HG03520 (cell line): Measurements from ENCODE around the gene RPL35.

Experiments
- ATAC-seq: cut with Tn5 transposase; IDR thresholded peaks from one replicate; pipeline ENCODE4 v1.9.1; 2021; ENCODE audit warnings: mild to moderate bottlenecking, moderate library complexity; ENCODE audit not compliant: unreplicated experiment

Gene RPL35

DNA sequence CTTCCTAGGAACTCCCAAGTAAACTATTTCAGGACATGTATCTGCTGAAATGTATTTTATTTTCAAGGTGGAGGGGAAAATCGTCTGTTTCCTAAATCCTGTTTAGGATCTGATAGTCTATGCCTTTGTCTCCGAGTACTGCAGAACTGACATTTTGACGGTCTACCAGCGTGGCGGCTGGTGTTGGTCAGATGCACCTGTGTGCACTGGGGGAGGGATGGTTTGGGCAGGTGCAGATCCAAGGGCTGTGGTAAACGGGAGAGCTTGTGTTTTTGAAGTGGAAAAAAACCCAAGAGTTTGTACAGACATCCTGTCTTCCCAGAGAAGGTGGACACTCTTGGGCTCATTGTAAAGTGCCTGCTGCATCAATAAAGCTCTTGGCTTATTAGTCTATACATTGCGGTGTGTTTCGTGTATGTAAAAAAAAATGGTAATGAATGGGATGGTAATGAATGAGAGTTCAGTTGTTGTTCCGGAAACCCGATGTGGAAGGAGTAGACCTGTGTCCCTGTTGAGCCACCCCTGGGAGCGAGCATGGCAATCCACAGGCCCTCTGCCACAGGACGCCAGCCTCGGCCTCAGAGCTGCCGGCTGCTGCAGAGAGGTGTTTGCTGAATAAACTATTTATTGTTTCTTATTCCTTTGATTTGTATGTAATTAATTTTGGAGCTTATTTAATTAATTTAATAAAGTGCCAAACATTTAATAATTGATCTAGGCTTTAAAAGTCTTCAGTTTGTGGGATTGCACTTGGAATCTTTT lies 15.4 kb upstream of the RPL35 start:
- ATAC-seq: no peak

DNA sequence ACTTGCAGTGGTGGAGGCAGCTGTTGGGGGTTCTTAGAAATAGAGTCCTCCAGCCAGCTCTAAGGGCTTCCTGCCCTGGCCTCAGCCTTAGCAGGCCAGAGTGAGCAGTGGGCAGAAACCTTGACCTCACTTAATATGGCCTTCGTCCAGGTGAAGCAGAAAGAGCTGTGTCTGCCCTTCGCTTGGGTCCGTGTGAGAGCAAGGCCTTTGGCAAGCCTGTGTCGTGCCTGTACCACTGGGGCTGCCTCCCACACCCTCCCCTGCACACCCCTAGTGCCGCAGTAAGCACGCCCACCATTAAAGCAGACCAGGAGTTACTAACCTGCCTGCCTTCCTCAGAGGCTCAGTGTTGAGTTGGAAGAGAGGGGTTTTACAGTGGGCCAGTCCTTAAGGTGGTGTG lies 13.7 kb upstream of the RPL35 start:
- no peak for ATAC-seq

DNA sequence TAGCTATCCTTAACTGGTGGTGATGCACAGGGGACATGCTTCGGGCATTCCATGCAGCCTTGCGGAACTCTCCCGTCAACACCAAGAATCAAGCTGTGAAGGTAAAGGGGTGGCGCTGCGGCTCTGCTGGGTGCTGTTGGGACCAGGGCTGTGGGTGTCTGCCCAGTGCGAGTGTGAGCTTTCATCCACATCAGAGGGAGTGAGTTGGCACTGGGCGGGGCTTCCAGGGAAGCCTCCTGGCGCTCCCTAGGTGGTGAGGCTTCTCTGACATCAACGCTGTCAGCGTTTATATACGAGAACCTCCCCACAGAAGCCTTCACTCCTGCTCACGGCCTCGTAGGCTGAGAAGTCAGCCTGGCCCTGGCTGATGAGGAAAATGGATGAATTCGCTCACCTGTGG lies 11.9 kb upstream of the RPL35 start:
- no peak for ATAC-seq

DNA sequence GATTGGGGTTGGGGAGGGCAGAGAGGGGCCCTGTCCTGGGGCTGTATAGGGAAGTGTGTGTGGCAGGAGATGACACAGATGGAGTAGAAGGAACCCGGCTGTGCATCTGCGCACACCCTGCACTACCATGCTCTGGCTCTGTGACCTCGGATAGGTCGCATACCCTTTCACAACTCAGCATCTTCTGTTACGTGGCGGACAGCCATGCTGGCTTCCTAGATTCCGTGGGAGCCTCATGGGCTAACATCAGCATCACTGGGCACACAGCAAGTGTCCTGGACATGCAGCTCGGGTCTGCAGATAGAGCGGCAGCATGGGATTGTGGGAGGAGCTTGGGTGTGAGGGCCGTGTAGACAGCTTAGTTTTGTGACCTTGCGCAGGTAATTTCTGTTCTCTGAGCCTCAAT lies 9.4 kb upstream of the RPL35 start:
- no peak for ATAC-seq

DNA sequence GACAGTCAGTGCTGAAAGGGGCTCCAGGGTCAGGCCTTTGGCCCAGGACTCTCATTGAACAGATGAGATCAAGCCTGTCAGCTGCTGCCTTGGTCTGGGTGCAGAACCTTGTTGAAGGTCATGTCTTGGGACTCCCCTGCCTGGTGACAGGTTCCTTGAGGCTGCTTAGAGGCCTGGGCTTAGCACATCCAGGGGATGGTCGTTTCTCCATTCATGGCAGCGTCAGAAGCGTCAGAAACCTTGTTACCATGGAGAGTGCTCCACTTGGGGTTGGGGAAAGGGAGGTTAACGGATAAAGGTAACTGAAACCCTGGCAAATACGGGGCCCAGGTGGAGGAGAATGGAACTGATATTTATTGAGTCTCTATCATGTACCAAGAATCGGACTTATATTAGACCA lies 9.0 kb upstream of the RPL35 start:
- ATAC-seq: no peak

DNA sequence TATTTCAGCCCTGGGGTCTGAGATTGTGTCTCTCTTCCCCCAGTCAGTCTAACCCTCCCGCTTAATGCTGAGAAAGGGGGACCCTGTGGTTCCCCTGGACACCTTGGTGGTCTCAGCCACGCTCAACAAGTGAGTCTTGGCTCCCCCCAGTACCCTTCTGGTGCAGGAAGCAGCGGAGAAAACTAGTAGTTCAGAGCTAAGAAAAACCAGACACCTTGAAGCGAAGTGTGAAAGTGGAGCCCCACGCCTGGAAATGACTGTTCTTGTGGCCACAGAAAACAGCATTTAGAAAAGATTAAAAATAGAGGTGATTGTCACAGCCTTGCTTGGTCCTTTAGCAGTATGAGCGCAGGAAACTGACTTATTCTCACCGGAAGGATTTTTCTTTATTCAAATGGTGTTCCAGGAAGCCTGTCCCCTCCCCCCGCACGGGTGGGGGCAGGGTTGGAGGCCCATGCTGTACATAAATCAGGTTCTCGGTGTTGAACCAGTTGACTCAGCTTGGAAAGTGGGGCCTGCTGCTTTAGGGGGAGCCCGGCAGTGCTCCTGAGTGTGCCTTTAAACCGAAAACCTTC lies 8.3 kb upstream of the RPL35 start:
- ATAC-seq: no peak

DNA sequence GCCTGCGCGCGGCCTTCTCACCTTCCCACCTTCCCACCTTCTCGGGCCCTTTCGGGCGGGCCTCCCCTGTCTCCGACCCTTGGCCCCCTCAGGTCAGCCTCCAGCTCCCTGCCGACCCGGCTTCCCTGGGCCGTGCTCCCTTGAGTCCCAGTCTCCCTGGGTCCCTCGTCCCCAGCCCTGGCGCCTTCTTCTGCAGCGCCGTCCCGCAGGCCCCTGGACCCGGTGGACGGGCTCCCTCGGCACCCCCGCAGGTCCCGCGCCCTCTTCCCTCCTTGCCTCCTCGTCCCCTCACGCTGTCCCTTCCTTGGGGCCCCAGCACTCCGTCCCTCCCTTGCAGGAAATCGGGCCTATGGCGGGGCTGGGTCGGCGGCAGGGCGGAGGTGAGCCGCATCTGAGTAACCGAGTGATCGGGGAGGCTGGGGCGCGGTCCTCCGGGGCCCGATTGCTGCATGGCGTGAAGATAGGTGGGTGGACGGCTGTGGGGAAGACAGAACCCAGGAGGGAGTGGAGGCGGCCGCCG lies 7.8 kb upstream of the RPL35 start:
- ATAC-seq: no peak

DNA sequence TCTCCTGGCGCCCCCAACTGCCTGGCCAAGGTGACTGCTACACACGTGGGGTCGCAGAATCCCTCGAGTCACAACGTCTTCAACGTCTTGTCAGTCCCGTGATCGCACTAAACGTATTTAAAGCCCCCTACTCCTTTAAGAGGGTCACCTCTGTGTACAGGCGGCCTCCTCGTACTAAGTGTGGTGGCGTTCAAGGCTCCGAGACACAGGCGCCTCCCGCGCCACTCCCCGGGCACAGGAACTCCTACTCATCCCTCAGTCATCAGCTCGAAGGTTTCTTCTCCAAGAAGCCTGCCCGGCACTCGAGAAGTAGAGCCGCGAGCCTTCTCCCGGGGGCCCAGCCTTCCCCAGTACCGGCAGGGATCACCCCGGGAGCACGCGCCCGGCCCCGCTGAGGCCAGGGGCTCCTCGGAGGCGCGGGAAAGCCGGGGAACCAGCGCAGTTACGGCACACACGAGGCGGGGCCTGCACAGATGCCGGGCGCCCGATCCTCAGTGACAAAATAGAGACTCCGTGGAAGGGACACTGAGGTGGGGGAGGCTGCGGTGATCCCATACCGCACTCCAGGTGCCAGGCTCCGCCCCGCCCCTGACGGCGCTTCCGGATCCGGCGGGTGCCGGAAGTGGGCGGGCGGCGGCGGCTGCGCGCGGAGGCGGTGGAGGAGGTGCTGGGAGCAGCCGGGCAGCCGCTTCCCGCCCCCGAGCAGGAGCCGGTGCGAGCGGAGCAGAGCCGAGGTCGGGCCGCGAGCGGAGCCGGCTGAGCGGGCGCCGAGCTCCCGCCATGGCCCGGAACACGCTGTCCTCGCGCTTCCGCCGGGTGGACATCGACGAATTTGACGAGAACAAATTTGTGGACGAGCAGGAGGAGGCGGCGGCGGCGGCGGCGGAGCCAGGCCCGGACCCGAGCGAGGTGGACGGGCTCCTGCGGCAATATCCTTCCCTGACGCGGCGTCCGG lies 7.0 kb upstream of the RPL35 start:
- peak; percentile 43 for ATAC-seq

DNA sequence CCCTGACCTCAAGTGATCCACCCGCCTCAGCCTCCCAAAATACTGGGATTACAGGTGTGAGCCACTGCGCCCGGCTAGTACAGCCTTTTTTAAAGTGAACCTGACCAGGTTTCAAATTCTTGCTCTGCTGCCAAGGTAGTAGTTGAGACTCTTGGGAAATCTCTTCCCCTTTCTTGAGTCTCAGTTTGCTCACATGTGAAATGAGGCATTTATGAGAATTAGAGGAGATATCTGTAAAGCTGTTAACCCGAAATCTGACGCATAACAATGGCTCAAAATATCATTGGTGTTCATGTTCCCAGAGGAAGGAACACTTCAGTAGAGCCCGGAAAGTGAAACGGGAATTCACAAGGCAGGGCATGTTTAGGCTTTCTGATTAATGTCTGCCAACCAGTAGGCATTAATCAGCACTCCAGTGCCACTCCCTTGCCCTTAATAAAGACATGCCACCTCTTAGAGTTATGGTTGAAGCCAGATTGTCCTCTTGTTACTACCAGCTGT lies 1.7 kb upstream of the RPL35 start:
- no peak for ATAC-seq

DNA sequence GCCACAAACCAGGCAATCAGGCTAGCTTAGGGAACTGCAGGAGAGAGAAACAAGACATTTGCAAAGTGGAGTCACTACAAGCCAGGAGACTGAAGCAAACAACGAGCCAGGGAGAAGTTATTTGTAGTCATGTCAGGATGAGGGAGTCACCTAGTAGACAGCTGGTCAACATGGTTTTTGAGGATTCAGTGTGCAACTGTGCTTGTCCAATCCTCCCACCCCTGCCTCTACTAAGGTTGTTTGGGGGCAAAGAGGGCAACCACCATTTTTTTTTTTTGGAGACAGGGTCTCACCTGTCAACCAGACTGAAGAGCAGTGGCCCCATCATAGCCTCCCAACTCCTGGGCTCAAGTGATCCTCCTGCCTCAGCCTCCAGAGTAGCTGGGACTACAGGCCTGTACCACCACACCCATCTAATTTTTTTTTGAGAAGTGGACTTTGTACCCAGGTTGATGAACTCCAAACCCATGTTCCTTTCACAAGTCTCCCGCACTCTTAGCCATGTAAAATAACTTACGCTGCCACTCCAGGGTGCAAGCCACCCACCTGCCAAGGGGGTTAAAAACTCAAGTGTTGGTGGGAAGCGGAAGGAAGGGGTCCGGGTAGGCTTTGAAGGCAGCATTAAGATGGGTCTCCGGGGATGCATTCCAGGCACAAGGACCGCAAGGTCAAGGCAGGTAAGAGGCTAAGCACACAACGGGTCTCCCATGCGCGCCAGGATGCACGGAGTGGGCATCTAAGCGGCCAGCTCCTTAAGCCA lies 995 bp downstream of the RPL35 start:
- no peak for ATAC-seq

DNA sequence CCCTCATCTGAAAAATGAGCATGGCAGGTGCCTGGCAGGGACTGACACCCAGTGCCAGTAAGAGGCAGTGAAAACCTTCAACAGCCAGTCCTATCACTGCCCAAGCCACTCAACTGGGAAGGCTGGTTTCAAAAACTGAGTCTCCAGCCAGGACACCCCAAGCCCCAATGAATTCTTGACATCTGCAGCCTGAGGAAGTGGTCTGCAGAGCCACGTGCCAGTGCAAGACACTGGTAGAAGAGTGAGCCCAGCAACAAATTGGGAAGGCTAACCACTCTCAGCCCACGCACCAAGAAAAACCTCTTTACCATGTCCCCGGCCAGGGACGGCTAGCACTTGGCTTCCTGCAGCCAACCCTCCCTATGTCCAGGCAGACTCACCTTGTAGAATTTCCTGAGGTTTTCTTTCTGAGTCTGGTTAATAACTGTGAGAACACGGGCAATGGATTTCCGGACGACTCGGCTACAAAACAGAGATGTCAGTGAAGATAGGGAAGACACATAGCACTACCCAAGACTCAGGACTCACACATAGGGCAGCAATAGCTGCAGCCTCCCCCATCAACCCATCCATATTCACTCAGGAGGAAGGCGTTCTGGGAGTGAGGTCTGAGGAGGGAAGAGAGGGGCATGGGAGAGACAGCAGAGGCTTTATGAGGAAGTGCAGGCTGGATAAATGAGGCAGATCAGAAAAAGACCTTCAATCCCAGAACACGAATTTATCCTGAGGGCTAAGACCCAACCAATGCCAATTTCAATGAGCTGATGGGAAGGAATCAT lies 1.8 kb downstream of the RPL35 start:
- no peak for ATAC-seq

DNA sequence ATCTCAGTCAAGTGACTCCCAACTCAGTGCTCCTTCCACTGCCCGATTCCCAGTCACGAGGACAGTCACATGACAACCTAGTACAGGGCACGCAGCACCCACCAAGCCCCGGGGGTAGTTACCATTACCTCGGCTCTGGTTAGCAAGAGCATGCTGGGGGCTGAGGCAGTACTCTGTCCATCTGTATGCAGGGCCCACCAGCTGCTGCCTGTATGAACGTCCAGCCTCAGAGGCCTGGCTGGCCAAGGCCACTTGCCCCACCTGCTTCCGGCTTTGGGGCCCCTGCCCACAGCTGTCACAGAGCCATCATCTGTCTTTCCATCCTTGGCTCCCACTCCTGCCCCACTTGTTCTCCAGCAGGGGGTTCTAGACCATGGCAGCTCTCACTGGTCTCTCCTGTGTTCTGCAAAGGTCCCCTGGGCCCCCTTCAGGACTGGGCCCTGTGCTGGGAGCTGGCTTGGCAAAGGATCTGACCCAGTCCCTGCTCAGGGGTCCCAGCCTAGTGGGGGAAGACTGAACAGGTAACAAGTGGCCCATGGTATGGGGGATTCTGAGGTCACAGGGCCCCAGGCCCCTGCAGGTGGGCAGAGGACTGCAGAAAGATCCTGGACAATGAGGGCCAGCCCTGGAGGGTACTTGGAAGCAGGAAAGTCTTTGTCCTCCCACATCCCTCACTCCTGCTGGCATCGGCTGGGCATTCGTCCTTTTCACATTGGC lies 3.3 kb downstream of the RPL35 start:
- ATAC-seq: no peak

DNA sequence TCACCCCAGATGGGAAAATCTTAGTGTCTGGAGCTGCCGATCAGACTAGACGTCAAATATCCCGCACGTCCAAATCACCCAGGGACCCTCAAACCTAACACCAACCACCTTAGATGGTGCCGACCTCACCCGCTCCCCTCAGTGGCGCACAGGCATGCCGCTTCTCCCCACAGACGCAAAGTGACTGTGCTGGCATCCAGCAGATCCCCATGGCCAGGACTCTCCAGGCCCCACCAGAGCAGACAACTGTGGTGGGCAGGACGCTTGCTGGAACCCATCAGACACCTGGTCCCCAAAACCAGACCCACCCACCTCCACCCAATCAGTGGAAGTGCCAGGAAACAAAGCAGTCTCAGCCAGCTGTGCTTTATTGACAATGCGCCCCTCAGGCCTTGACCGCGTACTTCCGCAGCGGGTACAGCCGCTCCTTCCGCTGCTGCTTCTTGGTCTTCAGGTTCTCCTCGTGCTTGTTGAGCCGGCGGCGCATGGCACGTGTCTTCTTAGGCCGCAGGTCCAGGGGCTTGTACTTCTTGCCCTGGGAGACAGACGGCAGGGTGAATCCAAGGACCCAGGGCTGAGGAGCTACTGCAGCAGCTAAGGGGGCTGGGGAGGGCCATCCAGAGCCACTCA lies 4.1 kb downstream of the RPL35 start:
- no peak for ATAC-seq

DNA sequence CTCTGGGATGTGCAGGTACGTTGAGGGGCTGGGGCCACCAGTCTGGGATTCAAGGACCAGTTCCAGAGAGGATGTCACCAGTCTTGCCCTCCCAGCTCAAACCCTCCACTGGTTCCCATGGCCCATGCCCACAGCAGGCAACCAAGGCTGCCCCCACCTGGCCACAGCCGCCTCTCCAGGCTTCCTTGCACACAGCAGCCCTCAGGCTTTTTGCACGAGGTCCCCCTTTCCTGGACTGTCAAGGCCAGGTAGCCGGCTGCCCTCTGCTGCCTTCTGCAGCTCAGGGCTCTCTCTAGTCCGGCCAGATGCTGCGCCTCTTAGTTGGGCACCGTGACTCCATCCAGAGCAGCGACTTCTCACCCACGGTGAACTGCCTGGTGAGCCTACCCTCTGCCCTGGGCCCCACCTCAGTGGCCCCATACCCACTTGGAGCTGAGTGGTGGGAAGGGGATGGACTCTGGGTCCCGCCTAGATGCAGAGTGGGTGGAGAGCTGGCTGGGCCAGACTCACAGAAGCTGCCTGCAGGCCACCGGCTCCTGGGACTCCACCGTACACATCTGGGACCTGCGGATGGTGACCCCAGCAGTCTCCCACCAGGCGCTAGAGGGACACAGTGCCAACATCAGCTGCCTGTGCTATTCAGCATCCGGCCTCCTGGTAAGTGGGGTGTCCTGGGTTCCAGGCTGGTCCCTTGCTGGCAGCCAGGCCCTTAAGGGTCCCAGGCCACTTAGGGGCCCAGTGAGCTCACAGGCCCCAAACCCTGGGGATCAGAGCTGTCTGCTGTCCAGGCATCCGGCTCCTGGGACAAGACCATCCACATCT lies 5.6 kb downstream of the RPL35 start:
- no peak for ATAC-seq

DNA sequence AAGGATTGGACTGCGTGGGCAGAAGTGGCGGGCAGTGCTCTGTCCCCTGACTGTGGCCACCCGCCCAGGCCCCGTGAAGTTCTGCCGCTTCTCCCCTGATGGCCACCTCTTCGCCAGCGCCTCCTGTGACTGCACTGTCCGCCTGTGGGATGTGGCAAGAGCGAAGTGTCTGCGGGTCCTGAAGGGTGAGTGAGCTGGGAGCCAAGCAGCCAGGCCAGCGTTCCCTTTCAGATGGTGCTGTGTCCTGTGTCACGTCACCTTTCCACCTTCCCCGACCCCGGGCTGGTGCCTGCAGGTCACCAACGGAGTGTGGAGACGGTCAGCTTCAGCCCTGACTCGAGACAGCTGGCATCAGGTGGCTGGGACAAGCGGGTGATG lies 6.2 kb downstream of the RPL35 start:
- no peak for ATAC-seq

DNA sequence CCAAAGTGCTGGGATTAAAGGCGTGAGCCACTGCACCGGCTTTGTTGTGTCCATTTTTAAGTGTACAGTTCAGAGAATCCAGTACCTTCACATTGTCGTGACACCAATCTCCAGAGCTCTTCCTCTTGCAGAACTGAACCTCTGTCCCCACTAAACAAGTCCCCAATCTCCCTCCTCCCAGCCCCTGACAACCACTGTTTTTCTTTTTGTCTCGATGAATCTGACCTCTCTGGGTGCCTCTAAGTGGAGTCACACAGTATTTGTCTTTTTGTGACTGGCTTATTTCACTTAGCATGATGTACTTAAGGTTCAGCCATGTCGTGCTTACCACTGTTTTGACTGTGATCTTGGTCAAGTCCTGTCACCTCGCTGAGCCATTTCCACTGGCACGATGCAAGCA lies 6.9 kb downstream of the RPL35 start:
- no peak for ATAC-seq

DNA sequence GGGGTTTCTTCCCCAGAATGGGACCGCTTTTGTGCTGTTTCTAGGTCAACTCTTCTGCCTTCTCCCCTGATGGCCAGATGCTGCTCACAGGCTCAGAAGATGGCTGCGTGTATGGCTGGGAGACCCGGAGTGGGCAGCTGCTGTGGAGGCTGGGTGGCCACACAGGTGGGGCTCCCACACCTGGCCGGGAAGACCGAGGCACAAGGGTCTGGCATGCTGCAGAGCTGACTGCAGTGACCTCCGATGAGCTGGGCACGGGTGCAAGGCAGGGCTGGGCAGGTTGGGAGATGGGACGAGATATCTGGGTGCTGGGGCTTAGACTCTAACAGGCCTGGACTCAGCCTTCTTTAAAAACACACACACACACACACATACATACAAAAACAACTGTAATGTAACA lies 7.6 kb downstream of the RPL35 start:
- no peak for ATAC-seq

DNA sequence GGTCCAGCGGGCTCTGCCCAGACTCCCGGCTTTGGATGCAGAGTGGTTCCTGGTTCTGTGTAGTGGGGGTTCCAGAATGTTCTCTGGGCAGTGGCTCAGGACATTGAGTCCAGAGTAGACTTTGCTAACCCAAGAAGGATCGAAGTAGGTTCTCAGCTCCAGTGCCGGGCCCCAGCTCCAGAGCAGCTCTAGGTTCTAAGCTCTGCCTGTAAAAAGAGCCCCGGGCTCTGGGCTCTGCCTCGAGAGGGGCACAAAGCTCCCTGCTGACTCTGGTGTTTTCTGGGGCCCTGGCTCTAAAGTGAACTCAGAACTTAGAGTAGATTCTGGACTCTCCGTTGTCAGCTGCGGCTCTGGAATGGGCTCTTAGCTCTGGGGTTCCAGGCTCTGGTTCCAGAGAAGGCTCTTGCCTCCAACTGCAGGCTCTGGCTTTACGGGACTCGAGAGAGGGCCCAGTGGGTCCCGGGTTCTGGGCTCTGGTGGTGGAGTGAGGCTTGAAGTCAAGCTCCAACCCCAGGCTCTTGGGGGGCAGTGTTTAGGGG lies 8.1 kb downstream of the RPL35 start:
- ATAC-seq: no peak
